ENCODE results near the gene CHAT. TPM values are rescaled to one million over a fixed set of nuclear protein-coding genes. Genes with fewer than 3 reads are reported as not detected.

CHAT gene
- total RNA-seq, 1 experiment from 2014 or later: not detected

GRCh38 chr10:49654036-49654693, 40.3 kb downstream of the CHAT start:
- H3K4me1 ChIP-seq (ENCODE audit: control insufficient read depth in 1 of 2, insufficient read depth in 2 of 2, low read length in 2 of 2): no peaks in the 10 kb centered on the region
- H3K9ac ChIP-seq (ENCODE audit: low read length): no peak overlapping the region
- H3K27ac ChIP-seq (ENCODE audit: low read depth, low read length): no peak overlapping the region
- no peak overlapping the region for H2AFZ ChIP-seq (ENCODE audit: low read depth, low read length, poor library complexity, severe bottlenecking)
- CTCF ChIA-PET: no interaction called here
- no peak overlapping the region for H3K4me3 ChIP-seq (replicated peaks in 1 of 2; ENCODE audit: low read depth in 1 of 2, low read length in 2 of 2)
- no peaks in the 10 kb centered on the region for H4K20me1 ChIP-seq (ENCODE audit: insufficient read depth)
- H3K4me2 ChIP-seq (ENCODE audit: low read length): no peak overlapping the region
- no peaks in the 10 kb centered on the region for H3K36me3 ChIP-seq (ENCODE audit: control insufficient read depth in 1 of 2, insufficient read depth in 2 of 2, low read length in 2 of 2)
- DNase-seq (ENCODE audit: low read depth, low spot score) (no peak), ATAC-seq (no peak)
- POLR2A ChIA-PET: no interaction called here
- no peaks in the 10 kb centered on the region for H3K79me2 ChIP-seq (ENCODE audit: insufficient read depth, low read length)
- H3K9me3 ChIP-seq (ENCODE audit: control insufficient read depth in 1 of 2, insufficient read depth in 1 of 2, low read depth in 1 of 2, low read length in 2 of 2): no peaks in the 10 kb centered on the region
- H3K27me3 ChIP-seq (ENCODE audit: insufficient read depth, low read length): no peaks in the 10 kb centered on the region
- RAD21 ChIA-PET (ENCODE audit: low non-redundant PET in 1 of 2, low total read pairs in 2 of 2, uncharacterized antibody in 2 of 2, unreplicated experiment in 2 of 2): no interaction called here
- intact Hi-C loops (cut with micrococcal nuclease): no loop called here
- H3K9me2 ChIP-seq (ENCODE audit: insufficient read depth): no peaks in the 10 kb centered on the region
- BruUV-seq (replicated peaks): no TSS peak
- TF ChIP-seq FOSL1 (IDR thresholded peaks at IDR 0.05; ENCODE audit: low read depth) (no peak), CBX3 (IDR thresholded peaks at IDR 0.05; ENCODE audit: low read depth) (no peak), ZBTB33 (IDR thresholded peaks at IDR 0.05; ENCODE audit: extremely low read depth, insufficient replicate concordance, low read length) (no peak), EGR1 (IDR thresholded peaks at IDR 0.05; ENCODE audit: low read depth) (no peak), TCF7L2 (IDR thresholded peaks at IDR 0.05; ENCODE audit: borderline replicate concordance, extremely low read depth, insufficient read depth, insufficient read length) (no peak), EZH2phosphoT487 (IDR thresholded peaks at IDR 0.05; ENCODE audit: borderline replicate concordance) (no peak), EZH2 (IDR thresholded peaks at IDR 0.05) (no peak), ATF3 (IDR thresholded peaks at IDR 0.05) (no peak), ELF1 (IDR thresholded peaks at IDR 0.05; ENCODE audit: borderline replicate concordance, low read depth) (no peak)

Data from HCT116 (cell line).